Adipocyte (in vitro differentiated cells): ENCODE results near the gene GLIS1.

Source experiments
- DNase-seq: peaks from one replicate; pipeline ENCODE4 v3.0.0-alpha.2; 2015; ENCODE audit warnings: low read depth
- H3K27me3 ChIP-seq: replicated peaks from 2 replicates; pipeline ENCODE4 v1.7.0; 2013; ENCODE audit warnings: mild to moderate bottlenecking, low read length, moderate library complexity; ENCODE audit not compliant: control insufficient read depth, insufficient read depth
- H3K36me3 ChIP-seq: 2 replicates; pipeline ENCODE4 v1.7.0; 2013; ENCODE audit warnings: low read length, mild to moderate bottlenecking, moderate library complexity; ENCODE audit not compliant: control insufficient read depth, insufficient read depth, severe bottlenecking
- H3K4me1 ChIP-seq: 2 replicates; pipeline ENCODE4 v1.7.0; 2013; ENCODE audit warnings: mild to moderate bottlenecking, low read length, moderate library complexity; ENCODE audit not compliant: control insufficient read depth, insufficient read depth
- H3K4me3 ChIP-seq: 2 replicates; pipeline ENCODE4 v1.7.0; 2013; ENCODE audit warnings: mild to moderate bottlenecking, low read length, moderate library complexity
- H3K9ac ChIP-seq: 2 replicates; pipeline ENCODE4 v1.7.0; 2013; ENCODE audit warnings: mild to moderate bottlenecking, low read length, moderate library complexity
- H3K9me3 ChIP-seq: 2 replicates; pipeline ENCODE4 v1.7.0; 2013; ENCODE audit warnings: mild to moderate bottlenecking, low read length, moderate library complexity; ENCODE audit not compliant: control insufficient read depth

The GLIS1 gene

GRCh38 chr1:53684741-53685140, 54.2 kb downstream of the GLIS1 start:
- H3K9me3 ChIP-seq = no peaks in the 10 kb centered on the region
- DNase-seq = no peak
- no peaks in the 10 kb centered on the region for H3K36me3 ChIP-seq
- H3K4me1 ChIP-seq = peaks cover 5% of the 10 kb centered on the region
- H3K9ac ChIP-seq = no peak overlapping the region
- no peak overlapping the region for H3K4me3 ChIP-seq
- peaks cover 66% of the 10 kb centered on the region for H3K27me3 ChIP-seq

- H3K9me3 ChIP-seq = no peaks in the 10 kb centered on the region
- H3K4me3 ChIP-seq = no peak overlapping the region
- H3K27me3 ChIP-seq = peaks cover 66% of the 10 kb centered on the region
- H3K36me3 ChIP-seq = no peaks in the 10 kb centered on the region
- H3K4me1 ChIP-seq = peaks cover 5% of the 10 kb centered on the region
- DNase-seq = peak; percentile 13
- H3K9ac ChIP-seq = no peak overlapping the region
Observed at GRCh38 chr1:53683986-53684740, 54.8 kb downstream of the GLIS1 start.

- DNase-seq = no peak
- Histone ChIP-seq H3K9ac (no peak overlapping the region), H3K36me3 (no peaks in the 10 kb centered on the region), H3K27me3 (peaks cover 57% of the 10 kb centered on the region), H3K4me1 (peaks cover 8% of the 10 kb centered on the region), H3K9me3 (no peaks in the 10 kb centered on the region), H3K4me3 (no peak overlapping the region)
Observed at GRCh38 chr1:53682881-53683280, 56.1 kb downstream of the GLIS1 start.

GRCh38 chr1:53681977-53682685, 56.8 kb downstream of the GLIS1 start:
- H3K9ac ChIP-seq = no peak overlapping the region
- no peak for DNase-seq
- H3K36me3 ChIP-seq = no peaks in the 10 kb centered on the region
- H3K9me3 ChIP-seq = no peaks in the 10 kb centered on the region
- H3K27me3 ChIP-seq = peaks cover 59% of the 10 kb centered on the region
- peaks cover 8% of the 10 kb centered on the region for H3K4me1 ChIP-seq
- H3K4me3 ChIP-seq = no peak overlapping the region

- peaks cover 59% of the 10 kb centered on the region for H3K27me3 ChIP-seq
- peaks cover 8% of the 10 kb centered on the region for H3K4me1 ChIP-seq
- DNase-seq = no peak
- H3K36me3 ChIP-seq = no peaks in the 10 kb centered on the region
- H3K9ac ChIP-seq = no peak overlapping the region
- H3K4me3 ChIP-seq = no peak overlapping the region
- no peaks in the 10 kb centered on the region for H3K9me3 ChIP-seq
Observed at GRCh38 chr1:53681351-53681976, 57.5 kb downstream of the GLIS1 start.

- Histone ChIP-seq H3K4me1 (peaks cover 8% of the 10 kb centered on the region), H3K36me3 (no peaks in the 10 kb centered on the region), H3K27me3 (peaks cover 54% of the 10 kb centered on the region), H3K9me3 (no peaks in the 10 kb centered on the region), H3K9ac (no peak overlapping the region), H3K4me3 (no peak overlapping the region)
- DNase-seq = no peak
Observed at GRCh38 chr1:53680868-53681267, 58.1 kb downstream of the GLIS1 start.

GRCh38 chr1:53678938-53679825, 59.8 kb downstream of the GLIS1 start:
- H3K9ac ChIP-seq = no peak overlapping the region
- no peaks in the 10 kb centered on the region for H3K9me3 ChIP-seq
- no peak overlapping the region for H3K4me3 ChIP-seq
- peaks cover 49% of the 10 kb centered on the region for H3K27me3 ChIP-seq
- no peak for DNase-seq
- no peaks in the 10 kb centered on the region for H3K36me3 ChIP-seq
- peaks cover 8% of the 10 kb centered on the region for H3K4me1 ChIP-seq

- Histone ChIP-seq H3K9me3 (no peaks in the 10 kb centered on the region), H3K36me3 (no peaks in the 10 kb centered on the region), H3K4me3 (no peak overlapping the region), H3K27me3 (peaks cover 49% of the 10 kb centered on the region), H3K4me1 (peaks cover 8% of the 10 kb centered on the region), H3K9ac (no peak overlapping the region)
- peak; percentile 30 for DNase-seq
Observed at GRCh38 chr1:53678507-53678906, 60.5 kb downstream of the GLIS1 start.

GRCh38 chr1:53678046-53678445, 60.9 kb downstream of the GLIS1 start:
- no peak overlapping the region for H3K4me3 ChIP-seq
- H3K36me3 ChIP-seq = no peaks in the 10 kb centered on the region
- no peak overlapping the region for H3K9ac ChIP-seq
- no peaks in the 10 kb centered on the region for H3K9me3 ChIP-seq
- peaks cover 49% of the 10 kb centered on the region for H3K27me3 ChIP-seq
- peaks cover 8% of the 10 kb centered on the region for H3K4me1 ChIP-seq
- DNase-seq = no peak

GRCh38 chr1:53677486-53677885, 61.5 kb downstream of the GLIS1 start:
- peaks cover 43% of the 10 kb centered on the region for H3K27me3 ChIP-seq
- DNase-seq = no peak
- no peaks in the 10 kb centered on the region for H3K36me3 ChIP-seq
- H3K9ac ChIP-seq = no peak overlapping the region
- H3K4me1 ChIP-seq = peaks cover 8% of the 10 kb centered on the region
- no peaks in the 10 kb centered on the region for H3K9me3 ChIP-seq
- no peak overlapping the region for H3K4me3 ChIP-seq

- Histone ChIP-seq H3K36me3 (no peaks in the 10 kb centered on the region), H3K9ac (no peak overlapping the region), H3K9me3 (no peaks in the 10 kb centered on the region), H3K4me3 (no peak overlapping the region), H3K27me3 (peaks cover 10% of the 10 kb centered on the region), H3K4me1 (no peaks in the 10 kb centered on the region)
- DNase-seq = no peak
Observed at GRCh38 chr1:53672785-53673184, 66.2 kb downstream of the GLIS1 start.
